Measurements from ENCODE around the gene CPNE7.

CPNE7 gene

DNA sequence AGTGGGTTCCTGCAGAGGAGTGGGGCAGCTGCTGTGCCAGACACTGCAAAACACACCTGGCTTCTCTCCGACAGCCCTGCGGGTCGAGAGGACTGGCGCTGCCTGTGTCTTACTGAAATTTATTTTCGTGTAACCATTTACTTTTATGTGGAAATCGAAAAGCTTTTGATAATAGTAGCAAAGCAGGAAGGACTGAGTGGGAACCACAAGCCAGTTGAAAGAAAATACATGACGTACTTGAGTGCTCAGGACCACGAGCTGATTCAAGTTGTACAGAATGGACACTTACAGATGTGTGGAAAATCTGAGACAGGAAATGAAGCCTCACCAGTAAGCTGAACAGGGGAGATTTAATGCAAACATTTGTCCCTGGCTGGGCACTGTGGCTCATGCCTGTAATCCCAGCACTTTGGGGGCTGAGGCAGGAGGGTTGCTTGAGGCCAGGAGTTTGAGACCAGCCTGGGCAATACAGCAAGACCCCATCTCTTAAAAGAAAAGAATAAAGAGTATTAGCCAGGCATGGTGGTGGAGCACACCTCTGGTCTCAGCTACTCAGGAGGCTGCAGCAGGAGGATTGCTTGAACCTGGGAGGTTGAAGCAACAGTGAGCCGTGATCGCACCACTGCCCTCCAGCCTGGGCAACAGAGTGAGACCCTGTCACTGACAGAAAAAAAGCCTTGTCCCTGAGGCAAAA lies 26.4 kb upstream of the CPNE7 start:
- TF ChIP-seq CEBPB (IDR thresholded peaks at IDR 0.05): no peak
- no peak for TF ChIP-seq TAF1 (IDR thresholded peaks at IDR 0.05; ENCODE audit: low read depth)
- no peak for TF ChIP-seq EGR1 (IDR thresholded peaks at IDR 0.05)
- TF ChIP-seq TCF12 (IDR thresholded peaks at IDR 0.05; ENCODE audit: low read depth): no peak
- TF ChIP-seq, protein P1, sequence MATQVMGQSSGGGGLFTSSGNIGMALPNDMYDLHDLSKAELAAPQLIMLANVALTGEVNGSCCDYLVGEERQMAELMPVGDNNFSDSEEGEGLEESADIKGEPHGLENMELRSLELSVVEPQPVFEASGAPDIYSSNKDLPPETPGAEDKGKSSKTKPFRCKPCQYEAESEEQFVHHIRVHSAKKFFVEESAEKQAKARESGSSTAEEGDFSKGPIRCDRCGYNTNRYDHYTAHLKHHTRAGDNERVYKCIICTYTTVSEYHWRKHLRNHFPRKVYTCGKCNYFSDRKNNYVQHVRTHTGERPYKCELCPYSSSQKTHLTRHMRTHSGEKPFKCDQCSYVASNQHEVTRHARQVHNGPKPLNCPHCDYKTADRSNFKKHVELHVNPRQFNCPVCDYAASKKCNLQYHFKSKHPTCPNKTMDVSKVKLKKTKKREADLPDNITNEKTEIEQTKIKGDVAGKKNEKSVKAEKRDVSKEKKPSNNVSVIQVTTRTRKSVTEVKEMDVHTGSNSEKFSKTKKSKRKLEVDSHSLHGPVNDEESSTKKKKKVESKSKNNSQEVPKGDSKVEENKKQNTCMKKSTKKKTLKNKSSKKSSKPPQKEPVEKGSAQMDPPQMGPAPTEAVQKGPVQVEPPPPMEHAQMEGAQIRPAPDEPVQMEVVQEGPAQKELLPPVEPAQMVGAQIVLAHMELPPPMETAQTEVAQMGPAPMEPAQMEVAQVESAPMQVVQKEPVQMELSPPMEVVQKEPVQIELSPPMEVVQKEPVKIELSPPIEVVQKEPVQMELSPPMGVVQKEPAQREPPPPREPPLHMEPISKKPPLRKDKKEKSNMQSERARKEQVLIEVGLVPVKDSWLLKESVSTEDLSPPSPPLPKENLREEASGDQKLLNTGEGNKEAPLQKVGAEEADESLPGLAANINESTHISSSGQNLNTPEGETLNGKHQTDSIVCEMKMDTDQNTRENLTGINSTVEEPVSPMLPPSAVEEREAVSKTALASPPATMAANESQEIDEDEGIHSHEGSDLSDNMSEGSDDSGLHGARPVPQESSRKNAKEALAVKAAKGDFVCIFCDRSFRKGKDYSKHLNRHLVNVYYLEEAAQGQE (IDR thresholded peaks at IDR 0.05; ENCODE audit: low read depth): no peak
- no peak for TF ChIP-seq FOXM1 (IDR thresholded peaks at IDR 0.05; ENCODE audit: borderline replicate concordance, low read depth)
- TF ChIP-seq RAD21 (IDR thresholded peaks at IDR 0.05; ENCODE audit: low read depth): no peak
- TF ChIP-seq EP300 (IDR thresholded peaks at IDR 0.05; ENCODE audit: borderline replicate concordance): no peak
- TF ChIP-seq, protein P2, sequence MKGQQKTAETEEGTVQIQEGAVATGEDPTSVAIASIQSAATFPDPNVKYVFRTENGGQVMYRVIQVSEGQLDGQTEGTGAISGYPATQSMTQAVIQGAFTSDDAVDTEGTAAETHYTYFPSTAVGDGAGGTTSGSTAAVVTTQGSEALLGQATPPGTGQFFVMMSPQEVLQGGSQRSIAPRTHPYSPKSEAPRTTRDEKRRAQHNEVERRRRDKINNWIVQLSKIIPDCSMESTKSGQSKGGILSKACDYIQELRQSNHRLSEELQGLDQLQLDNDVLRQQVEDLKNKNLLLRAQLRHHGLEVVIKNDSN (IDR thresholded peaks at IDR 0.05): no peak
- TF ChIP-seq YY1 (IDR thresholded peaks at IDR 0.05; ENCODE audit: low read depth): no peak
- no peak for TF ChIP-seq NFIC (IDR thresholded peaks at IDR 0.05)
- no peak for TF ChIP-seq TEAD4 (IDR thresholded peaks at IDR 0.05)
- TF ChIP-seq, protein P3, sequence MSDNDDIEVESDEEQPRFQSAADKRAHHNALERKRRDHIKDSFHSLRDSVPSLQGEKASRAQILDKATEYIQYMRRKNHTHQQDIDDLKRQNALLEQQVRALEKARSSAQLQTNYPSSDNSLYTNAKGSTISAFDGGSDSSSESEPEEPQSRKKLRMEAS (IDR thresholded peaks at IDR 0.05): no peak
- TF ChIP-seq ZBTB7A (IDR thresholded peaks at IDR 0.05; ENCODE audit: low read depth): no peak

DNA sequence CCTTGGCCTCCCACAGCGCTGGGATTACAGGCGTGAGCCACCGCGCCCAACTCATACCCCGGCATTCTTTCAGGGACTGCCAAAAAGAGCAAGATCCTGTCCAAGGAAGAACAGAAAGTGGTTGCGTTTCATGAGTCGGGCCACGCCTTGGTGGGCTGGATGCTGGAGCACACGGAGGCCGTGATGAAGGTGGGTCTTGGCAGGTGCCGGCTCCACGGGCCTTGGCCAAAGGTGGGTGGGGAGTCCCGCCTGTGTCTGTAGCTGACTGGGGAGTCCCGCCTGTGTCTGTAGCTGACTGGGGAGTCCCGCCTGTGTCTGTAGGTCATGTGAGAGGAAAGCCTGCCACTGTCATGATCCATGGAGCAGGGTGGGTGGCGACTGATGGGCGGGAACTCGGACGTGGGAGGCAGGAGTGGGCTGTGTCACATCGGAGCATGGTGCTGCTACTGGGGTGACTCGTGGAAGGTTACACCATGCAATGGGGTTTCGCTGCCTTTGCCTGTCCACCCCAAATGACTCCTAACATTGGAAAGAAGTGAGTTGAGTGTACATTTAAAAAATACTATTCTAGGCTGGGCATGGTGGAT lies 25.0 kb upstream of the CPNE7 start:
- TF ChIP-seq, protein P2 (IDR thresholded peaks at IDR 0.05): no peak
- no peak for TF ChIP-seq TEAD4 (IDR thresholded peaks at IDR 0.05)
- TF ChIP-seq CREB1 (IDR thresholded peaks at IDR 0.05; ENCODE audit: low read depth): no peak
- TF ChIP-seq, protein P1 (IDR thresholded peaks at IDR 0.05; ENCODE audit: low read depth): no peak
- no peak for TF ChIP-seq TAF1 (IDR thresholded peaks at IDR 0.05; ENCODE audit: low read depth)
- TF ChIP-seq FOXM1 (IDR thresholded peaks at IDR 0.05; ENCODE audit: borderline replicate concordance, low read depth): no peak
- TF ChIP-seq CEBPB (IDR thresholded peaks at IDR 0.05): no peak
- TF ChIP-seq EGR1 (IDR thresholded peaks at IDR 0.05): no peak
- no peak for TF ChIP-seq RAD21 (IDR thresholded peaks at IDR 0.05; ENCODE audit: low read depth)
- TF ChIP-seq TCF12 (IDR thresholded peaks at IDR 0.05; ENCODE audit: low read depth): no peak
- TF ChIP-seq, protein P3 (IDR thresholded peaks at IDR 0.05): no peak
- TF ChIP-seq NFIC (IDR thresholded peaks at IDR 0.05): no peak
- TF ChIP-seq YY1 (IDR thresholded peaks at IDR 0.05; ENCODE audit: low read depth): no peak
- no peak for TF ChIP-seq ZBTB7A (IDR thresholded peaks at IDR 0.05; ENCODE audit: low read depth)
- no peak for TF ChIP-seq EP300 (IDR thresholded peaks at IDR 0.05; ENCODE audit: borderline replicate concordance)

DNA sequence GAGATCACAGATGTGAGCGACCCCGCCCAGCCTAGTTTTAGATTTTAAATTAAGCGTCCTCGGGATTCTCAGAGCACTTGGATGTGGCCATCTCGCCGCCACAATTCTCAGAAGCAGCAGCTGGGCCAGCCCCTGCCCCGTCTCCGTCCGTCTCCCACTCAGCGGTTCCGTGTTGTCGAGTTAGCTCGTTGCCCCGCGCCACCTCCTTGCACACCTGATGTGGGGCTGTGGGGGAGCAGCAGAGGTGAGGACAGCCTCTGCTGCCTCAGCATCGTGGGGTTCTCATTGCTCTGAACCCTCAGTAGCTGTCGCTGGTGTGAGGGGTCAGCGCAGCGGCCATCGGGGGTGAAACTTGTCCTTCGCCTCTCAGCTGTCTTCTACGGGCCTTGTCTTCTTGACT lies 23.2 kb upstream of the CPNE7 start:
- TF ChIP-seq RAD21 (IDR thresholded peaks at IDR 0.05; ENCODE audit: low read depth): no peak
- TF ChIP-seq FOXM1 (IDR thresholded peaks at IDR 0.05; ENCODE audit: borderline replicate concordance, low read depth): no peak
- no peak for TF ChIP-seq CREB1 (IDR thresholded peaks at IDR 0.05; ENCODE audit: low read depth)
- TF ChIP-seq, protein P3 (IDR thresholded peaks at IDR 0.05): no peak
- TF ChIP-seq, protein P1 (IDR thresholded peaks at IDR 0.05; ENCODE audit: low read depth): no peak
- TF ChIP-seq EGR1 (IDR thresholded peaks at IDR 0.05): no peak
- no peak for TF ChIP-seq TEAD4 (IDR thresholded peaks at IDR 0.05)
- TF ChIP-seq TAF1 (IDR thresholded peaks at IDR 0.05; ENCODE audit: low read depth): no peak
- TF ChIP-seq, protein P2 (IDR thresholded peaks at IDR 0.05): no peak
- TF ChIP-seq CEBPB (IDR thresholded peaks at IDR 0.05): no peak
- TF ChIP-seq ZBTB7A (IDR thresholded peaks at IDR 0.05; ENCODE audit: low read depth): no peak
- TF ChIP-seq YY1 (IDR thresholded peaks at IDR 0.05; ENCODE audit: low read depth): no peak
- TF ChIP-seq EP300 (IDR thresholded peaks at IDR 0.05; ENCODE audit: borderline replicate concordance): no peak
- no peak for TF ChIP-seq NFIC (IDR thresholded peaks at IDR 0.05)
- no peak for TF ChIP-seq TCF12 (IDR thresholded peaks at IDR 0.05; ENCODE audit: low read depth)

Measured in Ishikawa (cell line).